ENCODE data around the gene AK3.
"Not testable (repeated sequence)": the region's sequence is repeated elsewhere in the genome, so short reads cannot be mapped to it uniquely, and the experiment has no call there.

Gene AK3

DNA sequence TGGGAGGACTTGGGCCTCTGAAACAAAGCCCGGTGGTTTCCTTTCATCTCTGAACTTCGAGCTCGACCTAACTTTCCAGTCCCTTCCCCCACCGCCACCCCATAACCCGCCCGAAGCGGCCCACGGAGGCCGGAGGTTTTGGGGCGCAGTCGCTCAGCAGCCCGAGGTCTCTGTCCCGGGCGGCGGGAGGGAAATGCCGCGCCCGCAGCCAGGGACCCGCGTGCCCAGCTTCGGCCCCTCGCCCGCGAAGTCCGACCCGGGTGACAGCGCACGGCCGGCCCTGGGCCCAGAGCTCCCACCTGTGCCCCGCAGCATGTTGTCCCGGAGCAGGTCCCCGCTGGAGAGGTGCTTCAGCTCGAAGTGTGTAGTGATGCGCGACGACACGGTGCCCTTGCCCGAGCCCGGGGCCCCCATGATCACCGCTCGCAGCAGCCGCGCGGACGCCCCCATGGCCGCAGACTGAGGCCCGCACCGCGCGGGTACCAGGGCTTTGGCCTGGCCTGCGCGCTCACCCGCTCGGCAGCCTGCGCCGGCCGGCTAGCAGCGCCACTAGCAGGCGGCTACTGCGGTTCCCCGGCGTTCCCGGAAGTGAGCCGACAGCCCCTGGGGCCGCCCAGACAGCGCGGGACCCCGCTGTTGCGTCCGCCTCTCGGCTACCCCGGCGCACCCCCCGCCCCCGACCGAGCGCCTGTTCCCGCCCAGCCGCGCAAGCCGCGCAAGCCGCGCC, at the start of gene AK3:
Gene AK3, minus strand, starts transcription at position 565 of the 727 bp plus-strand sequence. Its CDS starts 115 bp downstream, at position 450.
- no peak for TF ChIP-seq Cebpa-rat (IDR thresholded peaks at IDR 0.05)
- H3K4me3 ChIP-seq = peak within 1 kb of the TSS; percentile 94

DNA sequence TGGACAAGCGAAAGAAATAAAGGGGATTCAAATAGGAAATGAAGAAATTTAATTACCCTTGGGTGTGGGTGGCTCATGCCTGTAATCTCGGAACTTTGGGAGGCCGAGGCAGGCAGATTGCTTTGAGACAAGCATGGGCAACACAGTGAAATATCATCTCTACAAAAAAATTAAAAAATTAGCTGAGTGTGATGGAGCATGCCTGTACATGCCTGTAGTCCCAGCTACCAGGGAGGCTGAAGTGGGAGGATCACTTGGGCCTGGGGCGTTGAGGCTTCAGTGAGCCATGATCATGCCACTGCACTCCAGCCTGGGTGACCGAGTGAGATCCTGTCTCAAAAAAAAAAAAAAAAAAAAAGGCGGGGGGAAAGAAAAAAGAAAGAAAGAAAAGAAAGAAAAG, 47.7 kb upstream of the AK3 start:
- Histone ChIP-seq H3K4me2 (no peak overlapping the region), H4K20me1 (peaks cover 6% of the 10 kb centered on the region), H3K4me3 (no peak overlapping the region), H3K36me3 (no peaks in the 10 kb centered on the region), H3K9ac (no peak overlapping the region), H3K9me3 (no peaks in the 10 kb centered on the region), H3K27me3 (no peaks in the 10 kb centered on the region), H3K4me1 (peaks cover 8% of the 10 kb centered on the region), H3K27ac (no peak overlapping the region)
- TF ChIP-seq Cebpa-rat (IDR thresholded peaks at IDR 0.05) = no peak

More for the DNA sequence above, at the start of gene AK3:
- Histone ChIP-seq H3K4me2 (peak within 1 kb of the TSS; percentile 91), H3K36me3 (no peaks in the 10 kb centered on the region), H4K20me1 (peaks cover 35% of the 10 kb centered on the region; the same call in 1 of the 2 replicates), H3K27me3 (no peaks in the 10 kb centered on the region), H3K27ac (peak within 1 kb of the TSS; percentile 94), H3K4me1 (peaks cover 14% of the 10 kb centered on the region), H3K9ac (peak within 1 kb of the TSS; percentile 94), H3K9me3 (no peaks in the 10 kb centered on the region)

DNA sequence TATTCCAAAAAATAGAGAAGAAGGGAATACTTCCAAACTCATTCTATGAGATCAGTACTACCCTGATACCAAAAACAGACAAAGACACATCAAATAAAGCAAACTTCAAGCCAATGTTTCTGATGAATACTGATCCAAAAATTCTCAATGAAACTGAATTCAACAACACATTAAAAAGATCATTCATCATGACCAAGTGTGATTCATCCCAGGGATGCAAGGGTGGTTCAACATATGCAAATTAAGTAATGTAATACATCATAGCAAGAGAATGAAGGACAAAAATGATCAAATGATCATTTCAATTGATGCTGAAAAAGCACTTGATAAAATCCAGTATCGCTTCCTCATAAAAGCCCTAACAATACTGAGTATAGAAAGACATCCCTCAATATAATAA, 46.9 kb upstream of the AK3 start:
- Histone ChIP-seq H3K4me1 (peaks cover 5% of the 10 kb centered on the region), H3K4me2 (no peak overlapping the region), H3K4me3 (no peak overlapping the region), H3K9me3 (no peaks in the 10 kb centered on the region), H3K36me3 (no peaks in the 10 kb centered on the region), H4K20me1 (no peaks in the 10 kb centered on the region), H3K27me3 (no peaks in the 10 kb centered on the region), H3K27ac (no peak overlapping the region), H3K9ac (no peak overlapping the region)
- TF ChIP-seq Cebpa-rat (IDR thresholded peaks at IDR 0.05) = no peak

DNA sequence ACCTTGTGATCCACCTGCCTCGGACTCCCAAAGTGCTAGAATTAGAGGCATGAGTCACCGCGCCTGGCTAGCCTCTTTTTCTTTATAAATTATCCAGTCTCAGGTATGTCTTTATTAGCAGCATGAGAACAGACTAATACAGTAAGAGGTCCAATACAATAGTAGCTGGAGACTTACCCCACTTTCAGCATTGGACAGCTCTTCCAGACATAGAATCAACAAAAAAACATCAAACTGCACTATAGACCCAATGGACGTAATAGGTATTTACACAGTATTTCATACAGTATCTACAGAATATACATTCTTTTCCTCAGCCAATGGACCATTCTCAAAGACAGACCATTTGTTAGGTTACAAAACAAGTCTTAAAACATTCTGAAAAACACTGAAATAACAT, 45.6 kb upstream of the AK3 start:
- H3K4me1 ChIP-seq = no peaks in the 10 kb centered on the region
- H3K27me3 ChIP-seq = no peaks in the 10 kb centered on the region
- H3K4me2 ChIP-seq = no peak overlapping the region

DNA sequence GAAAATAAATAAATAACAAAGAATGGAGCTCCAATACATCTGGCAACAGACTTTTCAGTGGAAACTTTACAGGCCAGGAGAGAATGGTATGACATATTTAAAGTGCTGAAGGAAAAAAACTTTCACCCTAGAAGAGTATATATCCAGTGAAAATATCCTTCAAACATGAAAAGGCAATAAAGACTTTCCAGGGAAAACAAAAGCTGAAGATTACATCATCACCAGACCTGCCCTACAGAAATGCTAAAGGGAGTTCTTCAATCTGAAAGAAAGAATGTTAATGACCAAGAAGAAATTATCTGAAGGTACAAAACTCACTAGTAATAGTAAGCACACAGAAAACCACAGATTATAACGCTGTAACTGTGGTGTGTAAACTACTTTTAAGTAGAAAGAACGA, 43.4 kb upstream of the AK3 start:
- Histone ChIP-seq H3K27me3 (no peaks in the 10 kb centered on the region), H3K36me3 (no peaks in the 10 kb centered on the region), H3K4me3 (no peak overlapping the region), H3K27ac (no peak overlapping the region), H3K4me2 (no peak overlapping the region), H3K4me1 (no peaks in the 10 kb centered on the region), H3K9ac (no peak overlapping the region), H3K9me3 (no peaks in the 10 kb centered on the region), H4K20me1 (no peaks in the 10 kb centered on the region)
- no peak for TF ChIP-seq Cebpa-rat (IDR thresholded peaks at IDR 0.05)

More for the DNA sequence above, 45.6 kb upstream of the AK3 start:
- Histone ChIP-seq H4K20me1 (no peaks in the 10 kb centered on the region), H3K9me3 (no peaks in the 10 kb centered on the region), H3K9ac (no peak overlapping the region), H3K36me3 (no peaks in the 10 kb centered on the region), H3K27ac (no peak overlapping the region), H3K4me3 (no peak overlapping the region)
- no peak for TF ChIP-seq Cebpa-rat (IDR thresholded peaks at IDR 0.05)

DNA sequence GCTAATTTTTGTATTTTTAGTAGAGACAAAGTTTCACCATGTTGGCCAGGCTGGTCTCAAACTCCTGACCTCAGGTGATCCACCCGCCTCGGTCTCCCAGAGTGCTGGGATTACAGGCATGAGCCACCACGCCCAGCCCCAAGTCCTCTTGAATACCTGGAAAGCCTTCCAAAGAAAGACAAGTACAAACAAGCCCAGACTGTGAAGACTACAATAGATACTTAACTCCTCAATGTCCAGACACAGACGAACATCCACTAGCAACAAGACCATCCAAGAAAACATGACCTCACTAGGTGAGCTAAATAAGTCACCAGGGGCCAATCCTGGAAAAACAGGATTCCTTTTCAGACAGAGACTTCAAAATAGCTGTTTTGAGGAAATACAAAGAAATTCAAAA, 42.2 kb upstream of the AK3 start:
- H3K27ac ChIP-seq, H3K4me2 ChIP-seq: not testable (repeated sequence)

DNA sequence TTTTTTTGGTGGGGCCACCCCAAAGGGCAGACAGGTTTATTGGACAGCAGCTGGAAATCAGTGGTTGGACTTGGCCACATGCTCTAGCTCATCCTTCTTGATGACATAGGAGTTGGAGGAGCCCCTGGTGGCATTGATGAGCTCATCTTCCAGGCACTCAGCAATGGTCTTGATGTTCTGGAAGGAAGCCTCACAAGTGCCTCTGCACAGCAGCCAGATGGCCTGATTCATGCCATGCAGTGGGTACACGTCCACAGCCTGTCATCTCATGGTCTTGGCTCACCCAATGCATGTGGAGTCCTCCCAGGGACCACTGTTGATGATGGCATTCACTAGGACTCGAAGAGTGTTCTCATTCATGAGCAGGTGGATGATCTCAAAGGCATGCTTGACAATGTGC, 40.4 kb upstream of the AK3 start:
- no peak overlapping the region for H3K4me2 ChIP-seq
- TF ChIP-seq Cebpa-rat (IDR thresholded peaks at IDR 0.05) = no peak

More for the DNA sequence above, 42.2 kb upstream of the AK3 start:
- not testable (repeated sequence) for H3K9me3 ChIP-seq, H3K4me1 ChIP-seq, H3K9ac ChIP-seq, H3K27me3 ChIP-seq, H4K20me1 ChIP-seq, H3K4me3 ChIP-seq, H3K36me3 ChIP-seq

DNA sequence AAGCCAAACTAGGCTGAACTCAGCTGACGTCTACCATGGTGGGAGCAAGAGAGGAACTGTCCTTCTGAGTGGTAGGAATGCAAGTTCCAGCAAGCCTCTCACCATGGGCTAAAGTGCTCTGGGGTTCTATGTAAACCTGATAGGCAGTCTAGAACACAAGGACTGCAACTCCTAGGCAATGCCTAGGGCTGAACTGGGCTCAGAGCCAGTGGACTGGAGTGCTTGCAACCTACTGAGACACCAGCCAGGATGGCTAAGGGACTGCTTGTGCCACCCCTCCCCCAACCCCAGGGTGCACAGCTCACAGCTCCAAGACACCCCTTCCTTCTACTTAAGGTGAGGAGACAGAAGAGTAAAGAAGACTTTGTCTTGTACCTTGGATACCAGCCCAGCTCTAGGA, 39.6 kb upstream of the AK3 start:
- no peaks in the 10 kb centered on the region for H4K20me1 ChIP-seq
- no peak for TF ChIP-seq Cebpa-rat (IDR thresholded peaks at IDR 0.05)

More for the DNA sequence above, 40.4 kb upstream of the AK3 start:
- no peak overlapping the region for H3K9ac ChIP-seq
- H3K27ac ChIP-seq = no peak overlapping the region
- no peaks in the 10 kb centered on the region for H3K9me3 ChIP-seq
- no peaks in the 10 kb centered on the region for H3K4me1 ChIP-seq
- no peaks in the 10 kb centered on the region for H3K27me3 ChIP-seq
- H4K20me1 ChIP-seq = no peaks in the 10 kb centered on the region
- no peaks in the 10 kb centered on the region for H3K36me3 ChIP-seq
- H3K4me3 ChIP-seq = no peak overlapping the region

DNA sequence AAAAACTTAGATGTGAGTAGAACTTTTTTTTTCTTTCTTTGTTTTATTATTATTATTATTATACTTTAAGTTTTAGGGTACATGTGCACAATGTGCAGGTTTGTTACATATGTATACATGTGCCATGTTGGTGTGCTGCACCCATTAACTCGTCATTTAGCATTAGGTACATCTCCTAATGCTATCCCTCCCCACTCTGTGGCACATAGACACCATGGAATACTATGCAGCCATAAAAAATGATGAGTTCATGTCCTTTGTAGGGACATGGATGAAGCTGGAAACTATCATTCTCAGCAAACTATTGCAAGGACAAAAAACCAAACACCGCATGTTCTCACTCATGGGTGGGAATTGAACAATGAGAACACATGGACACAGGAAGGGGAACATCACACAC, 34.0 kb upstream of the AK3 start:
- H3K4me1 ChIP-seq, H3K4me2 ChIP-seq, H3K27ac ChIP-seq, H3K9me3 ChIP-seq, H3K9ac ChIP-seq, H3K36me3 ChIP-seq, H4K20me1 ChIP-seq, H3K27me3 ChIP-seq, H3K4me3 ChIP-seq: not testable (repeated sequence)

More for the DNA sequence above, 39.6 kb upstream of the AK3 start:
- Histone ChIP-seq H3K9ac (no peak overlapping the region), H3K4me1 (no peaks in the 10 kb centered on the region), H3K4me2 (no peak overlapping the region), H3K4me3 (no peak overlapping the region), H3K27me3 (no peaks in the 10 kb centered on the region), H3K27ac (no peak overlapping the region), H3K9me3 (no peaks in the 10 kb centered on the region), H3K36me3 (no peaks in the 10 kb centered on the region)

DNA sequence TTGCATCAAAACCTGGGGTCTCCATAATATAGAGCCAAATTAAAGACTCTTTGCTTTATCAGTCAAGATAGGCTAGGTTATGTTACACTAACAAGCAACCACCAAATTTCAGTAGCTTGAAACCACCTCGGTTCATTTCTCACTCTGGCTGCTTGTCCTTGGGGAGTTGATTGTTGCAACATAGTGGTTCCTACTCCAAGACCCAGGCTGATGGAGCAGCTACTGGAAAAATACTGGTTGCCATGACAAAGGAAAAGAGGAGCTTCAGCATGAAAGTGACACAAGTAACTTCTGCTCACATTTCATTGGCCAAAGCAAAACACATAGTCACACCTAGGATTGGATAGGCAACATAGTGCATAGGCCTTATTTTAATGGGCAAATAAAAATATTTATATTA, 33.2 kb upstream of the AK3 start:
- Histone ChIP-seq H3K9me3 (no peaks in the 10 kb centered on the region), H3K4me3 (no peak overlapping the region), H4K20me1 (no peaks in the 10 kb centered on the region), H3K4me2 (no peak overlapping the region), H3K27me3 (no peaks in the 10 kb centered on the region), H3K36me3 (no peaks in the 10 kb centered on the region), H3K27ac (no peak overlapping the region), H3K9ac (no peak overlapping the region), H3K4me1 (no peaks in the 10 kb centered on the region)
- no peak for TF ChIP-seq Cebpa-rat (IDR thresholded peaks at IDR 0.05)

DNA sequence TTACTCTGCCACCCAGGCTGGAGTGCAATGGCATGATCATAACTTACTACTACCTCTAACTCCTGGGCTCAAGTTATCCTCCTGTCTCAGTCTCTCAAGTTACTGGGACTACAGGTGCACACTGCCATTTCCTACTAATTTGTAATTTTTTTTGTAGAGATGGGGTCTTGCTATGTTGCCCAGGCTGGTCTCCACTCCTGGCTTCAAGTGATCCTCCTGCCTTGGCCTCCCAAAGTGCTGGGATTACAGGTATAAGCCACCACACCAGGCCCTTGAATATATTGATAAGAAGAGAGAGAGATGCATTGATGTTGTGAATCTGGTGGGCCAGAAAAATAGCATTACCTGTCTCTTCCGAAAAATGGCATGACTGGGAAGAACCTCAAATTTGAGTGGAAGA, 30.8 kb upstream of the AK3 start:
- H3K27ac ChIP-seq = no peak overlapping the region
- no peak overlapping the region for H3K9ac ChIP-seq
- H3K4me2 ChIP-seq = no peak overlapping the region
- no peaks in the 10 kb centered on the region for H4K20me1 ChIP-seq
- TF ChIP-seq Cebpa-rat (IDR thresholded peaks at IDR 0.05) = no peak
- no peaks in the 10 kb centered on the region for H3K36me3 ChIP-seq
- H3K4me1 ChIP-seq = no peaks in the 10 kb centered on the region
- no peaks in the 10 kb centered on the region for H3K27me3 ChIP-seq
- no peak overlapping the region for H3K4me3 ChIP-seq
- no peaks in the 10 kb centered on the region for H3K9me3 ChIP-seq

Data from BLaER1 (cell line).